Measurements from ENCODE around the gene FAT4.

Gene FAT4

DNA sequence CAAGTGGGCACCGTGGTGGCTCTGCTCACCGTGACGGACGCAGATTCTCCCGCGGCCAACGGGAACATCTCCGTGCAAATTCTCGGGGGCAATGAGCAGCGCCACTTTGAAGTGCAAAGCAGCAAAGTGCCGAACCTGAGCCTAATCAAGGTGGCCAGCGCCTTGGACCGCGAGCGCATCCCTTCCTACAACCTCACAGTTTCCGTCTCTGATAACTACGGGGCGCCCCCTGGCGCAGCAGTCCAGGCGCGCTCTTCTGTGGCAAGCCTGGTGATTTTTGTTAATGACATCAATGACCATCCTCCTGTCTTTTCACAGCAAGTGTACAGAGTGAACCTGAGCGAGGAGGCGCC is 2.7 kb downstream of the FAT4 start:
- DNase-seq (ENCODE audit: low read depth in 2 of 2): no peak

GRCh38 chr4:125319311-125319710 is 4.6 kb downstream of the FAT4 start:
- no peak for DNase-seq (ENCODE audit: low read depth in 2 of 2)

- DNase-seq (ENCODE audit: low read depth in 2 of 2): no peak
Observed at GRCh38 chr4:125321709-125322365, 7.1 kb downstream of the FAT4 start.

DNA sequence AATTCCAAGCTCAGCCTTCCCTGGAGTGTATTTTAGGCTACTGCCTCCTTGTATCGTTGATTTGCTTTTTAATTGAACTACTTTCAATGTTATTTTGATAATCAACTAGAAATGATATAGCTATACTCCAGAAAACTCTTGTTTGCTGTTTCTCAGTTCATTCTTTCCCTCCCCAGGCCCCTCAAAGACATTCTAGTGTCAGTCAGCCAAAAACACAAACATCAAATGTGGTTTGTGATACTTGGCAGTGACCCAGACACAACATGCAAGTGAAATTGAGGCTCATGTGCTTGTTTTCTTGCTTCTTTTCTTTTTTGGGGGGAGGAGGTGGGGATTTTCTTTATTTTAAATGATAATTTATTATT is 7.6 kb downstream of the FAT4 start:
- DNase-seq (ENCODE audit: low read depth in 2 of 2): no peak

DNA sequence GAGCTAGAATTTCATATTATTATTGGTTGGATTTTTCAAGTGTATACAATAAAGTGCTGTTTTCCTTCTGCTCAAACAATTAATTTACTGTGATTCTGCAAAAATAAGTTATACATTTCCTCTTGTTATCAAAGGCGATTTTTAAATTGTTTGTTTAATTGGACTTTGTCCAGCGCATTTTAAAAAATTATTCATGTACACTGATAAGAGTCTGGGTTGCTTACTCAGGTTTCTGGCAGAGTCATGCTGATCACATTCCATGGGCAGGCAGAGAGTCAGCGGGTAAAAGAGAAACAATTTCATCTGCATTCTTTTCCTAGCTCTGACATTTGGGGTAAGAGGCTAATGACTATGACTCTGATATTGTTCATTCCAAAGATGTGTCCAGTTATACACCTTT is 8.9 kb downstream of the FAT4 start:
- no peak for DNase-seq (ENCODE audit: low read depth in 2 of 2)

GRCh38 chr4:125325733-125326132 is 11.0 kb downstream of the FAT4 start:
- DNase-seq (ENCODE audit: low read depth in 2 of 2): no peak

DNA sequence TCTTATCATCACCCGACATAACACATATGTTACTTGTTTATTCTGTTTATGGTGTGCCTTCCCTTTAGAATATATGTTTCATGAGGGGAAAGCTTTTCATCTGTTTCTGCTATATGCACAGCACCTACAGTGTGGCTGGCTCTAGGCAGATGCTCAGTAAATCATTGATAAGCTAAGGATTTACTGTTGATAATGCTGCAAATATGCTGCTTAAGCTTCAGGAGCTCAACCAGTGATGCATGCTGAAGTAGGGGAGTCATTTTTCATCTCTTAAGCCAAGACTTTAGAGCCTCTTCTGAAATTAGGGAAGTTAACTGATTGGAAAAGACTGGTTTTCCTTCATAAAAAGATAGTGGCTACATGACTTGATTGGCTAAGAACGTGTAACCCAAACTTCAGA is 16.4 kb downstream of the FAT4 start:
- DNase-seq (ENCODE audit: low read depth in 2 of 2): no peak

- no peak for DNase-seq (ENCODE audit: low read depth in 2 of 2)
Observed at GRCh38 chr4:125334926-125335325, 20.2 kb downstream of the FAT4 start.

DNA sequence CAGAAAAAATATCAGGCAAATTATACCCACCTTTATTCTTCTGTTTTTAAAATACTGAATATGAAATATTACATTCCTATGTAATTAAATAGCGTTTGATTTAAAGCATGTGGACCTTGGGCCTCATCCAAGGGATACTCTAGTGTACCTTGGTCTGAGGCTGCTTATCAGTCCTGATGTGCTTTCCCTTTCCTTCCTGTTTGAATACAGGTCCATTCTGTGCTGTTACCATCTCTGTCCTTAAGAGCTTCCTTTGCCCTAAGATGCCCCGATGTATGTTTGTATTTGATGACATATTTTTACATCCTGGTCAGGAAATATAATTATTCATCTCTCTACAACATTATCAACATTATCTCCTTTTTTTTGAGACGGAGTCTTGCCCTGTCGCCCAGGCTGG is 24.1 kb downstream of the FAT4 start:
- DNase-seq (ENCODE audit: low read depth in 2 of 2): no peak

DNA sequence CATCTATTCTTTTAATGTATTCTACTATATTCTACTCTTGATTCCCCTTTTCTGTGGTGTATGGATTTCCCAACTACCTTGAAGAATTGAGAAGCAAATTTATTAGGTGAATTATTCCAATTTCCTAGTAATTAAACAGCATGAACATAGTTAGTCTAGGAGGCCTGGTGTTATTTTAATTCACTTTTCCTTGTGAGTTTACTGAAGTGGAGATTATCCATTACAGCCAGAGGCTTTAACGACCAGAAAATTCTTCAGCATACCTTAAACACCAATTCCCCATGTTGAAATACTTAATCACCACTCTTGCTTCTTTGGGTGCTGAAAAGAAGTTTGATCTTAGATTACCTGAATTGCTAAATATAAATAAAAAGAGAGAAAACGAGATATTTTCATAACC is 29.4 kb downstream of the FAT4 start:
- DNase-seq (ENCODE audit: low read depth in 2 of 2): no peak

DNA sequence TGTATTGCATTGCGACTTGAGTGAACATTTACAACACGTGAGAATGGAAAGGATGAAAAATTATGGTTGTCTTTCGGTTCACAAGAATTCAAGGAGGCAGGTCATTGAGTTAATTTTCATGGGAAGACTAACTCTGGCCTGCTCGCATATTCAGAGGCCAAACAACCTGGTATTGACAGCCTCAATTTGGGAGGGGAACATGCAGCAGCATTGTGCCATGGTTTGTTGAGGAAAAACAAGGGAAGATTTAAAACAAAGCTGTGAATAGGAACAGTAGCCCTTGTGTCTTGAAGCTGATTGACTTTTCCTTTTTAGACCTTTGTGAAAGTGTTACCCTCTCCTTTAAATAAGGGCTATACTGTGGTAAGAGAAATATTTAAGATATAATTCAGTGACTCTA is 31.9 kb downstream of the FAT4 start:
- no peak for DNase-seq (ENCODE audit: low read depth in 2 of 2)

- no peak for DNase-seq (ENCODE audit: low read depth in 2 of 2)
Observed at GRCh38 chr4:125350470-125351135, 35.8 kb downstream of the FAT4 start.

GRCh38 chr4:125352521-125352920 is 37.8 kb downstream of the FAT4 start:
- DNase-seq (ENCODE audit: low read depth in 2 of 2): no peak

DNA sequence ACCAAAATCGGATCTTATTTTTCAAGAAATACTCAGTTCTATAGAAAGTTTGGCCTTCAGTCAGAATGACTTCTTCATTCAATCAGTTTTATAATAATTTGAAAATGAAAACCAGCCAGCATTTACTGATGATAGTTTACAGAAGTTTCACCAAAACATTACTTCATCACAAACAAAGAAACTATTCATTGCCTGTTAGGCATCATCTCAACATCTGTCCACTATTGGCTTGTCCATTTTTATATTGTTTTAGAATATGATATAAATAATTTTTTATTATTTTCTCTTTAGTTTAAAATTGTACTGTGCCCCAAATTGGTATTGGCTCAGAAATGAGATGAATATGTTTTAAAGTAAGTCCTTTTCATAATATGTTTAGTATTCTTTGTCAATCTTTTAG is 38.4 kb downstream of the FAT4 start:
- no peak for DNase-seq (ENCODE audit: low read depth in 2 of 2)

- no peak for DNase-seq (ENCODE audit: low read depth in 2 of 2)
Observed at GRCh38 chr4:125355791-125356190, 41.0 kb downstream of the FAT4 start.

DNA sequence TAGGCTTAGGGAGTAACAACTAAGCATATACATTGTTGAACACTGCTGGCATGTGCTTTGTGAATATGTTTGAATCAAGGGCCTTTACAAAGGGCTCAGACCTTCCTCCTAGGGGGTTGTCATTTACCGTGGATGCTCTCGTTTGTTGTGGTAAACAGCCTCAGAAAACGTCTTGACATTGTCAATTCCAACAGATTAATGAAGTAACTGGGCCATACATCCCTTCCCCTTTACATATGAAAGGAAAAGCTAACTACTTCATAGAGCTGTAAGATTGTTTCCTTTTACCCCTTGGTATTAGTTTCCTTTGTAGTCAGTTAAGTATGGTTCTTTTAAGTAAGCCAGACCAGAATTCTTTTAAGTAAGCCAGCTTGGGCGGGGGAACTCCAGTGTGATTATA is 42.9 kb downstream of the FAT4 start:
- DNase-seq (ENCODE audit: low read depth in 2 of 2): no peak

DNA sequence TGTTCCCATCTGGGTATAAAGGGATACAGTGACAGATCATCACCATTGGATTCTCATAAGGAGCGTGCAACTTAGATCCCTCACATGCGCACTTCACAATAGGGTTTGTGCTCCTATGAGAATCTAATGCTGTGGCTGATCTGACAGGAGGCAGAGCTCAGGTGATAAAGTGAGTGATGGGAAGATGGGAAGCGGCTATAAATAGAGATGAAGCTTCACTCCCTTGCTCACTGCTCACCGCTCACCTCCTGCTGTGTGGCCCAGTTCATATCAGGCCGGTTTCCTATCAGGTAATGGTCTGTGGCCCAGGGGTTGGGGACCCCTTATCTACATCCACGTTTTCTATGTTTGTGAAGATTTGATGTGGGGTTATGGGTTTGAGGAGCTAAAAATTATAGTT is 43.7 kb downstream of the FAT4 start:
- DNase-seq (ENCODE audit: low read depth in 2 of 2): no peak

DNA sequence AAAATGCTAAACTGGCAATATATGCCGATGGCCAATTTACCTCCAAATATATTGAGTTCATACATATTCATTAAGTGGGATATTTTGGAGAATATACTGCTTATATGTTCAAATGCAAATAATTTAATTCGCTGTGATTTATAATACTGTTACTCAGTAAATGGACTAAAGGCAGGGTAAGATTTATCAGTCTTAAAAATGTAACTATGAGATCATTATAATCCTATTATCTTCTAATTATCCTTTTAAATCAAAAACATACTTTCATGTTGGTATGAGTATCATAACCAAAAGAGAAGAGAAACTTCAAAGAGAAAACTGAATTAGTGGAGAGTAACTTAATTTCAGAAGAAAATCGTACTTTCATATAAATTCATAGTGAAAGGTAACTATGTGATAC is 44.6 kb downstream of the FAT4 start:
- no peak for DNase-seq (ENCODE audit: low read depth in 2 of 2)

GRCh38 chr4:125359960-125360634 is 45.3 kb downstream of the FAT4 start:
- no peak for DNase-seq (ENCODE audit: low read depth in 2 of 2)

DNA sequence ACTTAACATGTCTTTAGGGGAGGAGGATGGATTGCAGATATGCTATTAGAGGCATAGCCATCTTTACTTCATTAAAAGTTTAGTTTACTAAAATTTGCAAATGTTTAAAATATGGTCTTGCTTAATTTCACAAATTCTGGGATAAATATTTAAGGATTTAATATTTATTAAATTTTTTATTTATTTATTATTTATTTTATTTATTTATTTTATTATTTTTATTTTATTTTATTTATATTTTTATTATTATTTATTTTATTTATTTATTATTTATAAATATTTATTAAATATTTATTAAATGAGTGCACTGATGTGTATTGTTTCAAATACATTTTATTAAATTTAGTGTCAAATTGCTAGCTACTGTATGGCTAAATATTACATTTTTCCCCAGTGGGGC is 46.0 kb downstream of the FAT4 start:
- no peak for DNase-seq (ENCODE audit: low read depth in 2 of 2)
